ENCODE measurements around the gene BTNL8. TPM values are rescaled to one million over a fixed set of nuclear protein-coding genes. Genes with fewer than 3 reads are reported as not detected.
"Not testable (repeated sequence)": the region's sequence is repeated elsewhere in the genome, so short reads cannot be mapped to it uniquely, and the experiment has no call there.

BTNL8 gene
- total and polyA plus RNA-seq, 4 donors = 0.11 to 0.50 (median 0.39) TPM; not detected in 1

GRCh38 chr5:180873615-180874520 lies 25.1 kb upstream of the BTNL8 start:
- Histone ChIP-seq H3K4me1 (ENCODE audit: control insufficient read depth, insufficient read depth, low read length) (no peaks in the 10 kb centered on the region), H3K36me3 (ENCODE audit: control insufficient read depth, insufficient read depth, low read length) (no peaks in the 10 kb centered on the region), H3K9me3 (ENCODE audit: control insufficient read depth, insufficient read depth, low read length) (no peaks in the 10 kb centered on the region), H3K27me3 (ENCODE audit: control insufficient read depth, insufficient read depth, low read length) (no peaks in the 10 kb centered on the region), H3K4me3 (ENCODE audit: low read depth, low read length) (no peak overlapping the region), H3K27ac (ENCODE audit: low read depth, low read length) (no peak overlapping the region)
- WGBS (ENCODE audit: insufficient coverage) = 76% methylated on average over 12 of the region's 13 CpGs
- no peak for DNase-seq (ENCODE audit: low read depth in 4 of 6, low spot score in 6 of 6)

GRCh38 chr5:180874804-180875582 lies 24.0 kb upstream of the BTNL8 start:
- no peaks in the 10 kb centered on the region for H3K27me3 ChIP-seq (ENCODE audit: control insufficient read depth, insufficient read depth, low read length)
- H3K27ac ChIP-seq (ENCODE audit: low read depth, low read length) = no peak overlapping the region
- WGBS (ENCODE audit: insufficient coverage) = 81% methylated on average over 5 of the region's 12 CpGs
- no peaks in the 10 kb centered on the region for H3K9me3 ChIP-seq (ENCODE audit: control insufficient read depth, insufficient read depth, low read length)
- H3K36me3 ChIP-seq (ENCODE audit: control insufficient read depth, insufficient read depth, low read length) = no peaks in the 10 kb centered on the region
- peak in 1 of 6 donors; percentile 31 for DNase-seq (ENCODE audit: low read depth in 4 of 6, low spot score in 6 of 6)
- H3K4me1 ChIP-seq (ENCODE audit: control insufficient read depth, insufficient read depth, low read length) = no peaks in the 10 kb centered on the region
- H3K4me3 ChIP-seq (ENCODE audit: low read depth, low read length) = no peak overlapping the region

- no peak for DNase-seq (ENCODE audit: low read depth in 4 of 6, low spot score in 6 of 6)
- Histone ChIP-seq H3K4me3 (ENCODE audit: low read depth, low read length) (no peak overlapping the region), H3K27ac (ENCODE audit: low read depth, low read length) (no peak overlapping the region), H3K27me3 (ENCODE audit: control insufficient read depth, insufficient read depth, low read length) (no peaks in the 10 kb centered on the region), H3K9me3 (ENCODE audit: control insufficient read depth, insufficient read depth, low read length) (no peaks in the 10 kb centered on the region), H3K36me3 (ENCODE audit: control insufficient read depth, insufficient read depth, low read length) (no peaks in the 10 kb centered on the region), H3K4me1 (ENCODE audit: control insufficient read depth, insufficient read depth, low read length) (no peaks in the 10 kb centered on the region)
- 91% methylated on average over 7 of the region's 10 CpGs for WGBS (ENCODE audit: insufficient coverage)
Observed at GRCh38 chr5:180875860-180876426, 23.0 kb upstream of the BTNL8 start.

GRCh38 chr5:180885845-180886529 lies 13.0 kb upstream of the BTNL8 start:
- not testable (repeated sequence) for H3K9me3 ChIP-seq (ENCODE audit: control insufficient read depth, insufficient read depth, low read length); H3K36me3 ChIP-seq (ENCODE audit: control insufficient read depth, insufficient read depth, low read length); H3K4me1 ChIP-seq (ENCODE audit: control insufficient read depth, insufficient read depth, low read length); H3K27me3 ChIP-seq (ENCODE audit: control insufficient read depth, insufficient read depth, low read length); H3K4me3 ChIP-seq (ENCODE audit: low read depth, low read length); DNase-seq (ENCODE audit: low read depth in 4 of 6, low spot score in 6 of 6); H3K27ac ChIP-seq (ENCODE audit: low read depth, low read length)
- 73% methylated on average over 10 of the region's 11 CpGs for WGBS (ENCODE audit: insufficient coverage)

- WGBS (ENCODE audit: insufficient coverage) = 84% methylated on average over 3 of the region's 7 CpGs
- Histone ChIP-seq H3K36me3 (ENCODE audit: control insufficient read depth, insufficient read depth, low read length) (no peaks in the 10 kb centered on the region), H3K4me3 (ENCODE audit: low read depth, low read length) (no peak overlapping the region), H3K9me3 (ENCODE audit: control insufficient read depth, insufficient read depth, low read length) (peaks cover 1% of the 10 kb centered on the region), H3K27me3 (ENCODE audit: control insufficient read depth, insufficient read depth, low read length) (no peaks in the 10 kb centered on the region), H3K27ac (ENCODE audit: low read depth, low read length) (no peak overlapping the region), H3K4me1 (ENCODE audit: control insufficient read depth, insufficient read depth, low read length) (no peaks in the 10 kb centered on the region)
- no peak for DNase-seq (ENCODE audit: low read depth in 4 of 6, low spot score in 6 of 6)
Observed at GRCh38 chr5:180889381-180889780, 9.6 kb upstream of the BTNL8 start.

- WGBS (ENCODE audit: insufficient coverage) = no CpG with 5 or more reads among the region's 1 CpG
- not testable (repeated sequence) for H3K36me3 ChIP-seq (ENCODE audit: control insufficient read depth, insufficient read depth, low read length); DNase-seq (ENCODE audit: low read depth in 4 of 6, low spot score in 6 of 6)
Observed at GRCh38 chr5:180895330-180895729, 3.6 kb upstream of the BTNL8 start.

GRCh38 chr5:180900178-180900577 lies 1.2 kb downstream of the BTNL8 start:
- WGBS (ENCODE audit: insufficient coverage) = 85% methylated on average over 3 of the region's 5 CpGs
- Histone ChIP-seq H3K9me3 (ENCODE audit: control insufficient read depth, insufficient read depth, low read length) (peaks cover 2% of the 10 kb centered on the region), H3K36me3 (ENCODE audit: control insufficient read depth, insufficient read depth, low read length) (no peaks in the 10 kb centered on the region), H3K4me1 (ENCODE audit: control insufficient read depth, insufficient read depth, low read length) (no peaks in the 10 kb centered on the region), H3K4me3 (ENCODE audit: low read depth, low read length) (no peak overlapping the region), H3K27ac (ENCODE audit: low read depth, low read length) (no peak overlapping the region), H3K27me3 (ENCODE audit: control insufficient read depth, insufficient read depth, low read length) (no peaks in the 10 kb centered on the region)
- no peak for DNase-seq (ENCODE audit: low read depth in 4 of 6, low spot score in 6 of 6)

More at GRCh38 chr5:180895330-180895729, 3.6 kb upstream of the BTNL8 start:
- H3K27ac ChIP-seq (ENCODE audit: low read depth, low read length); H3K9me3 ChIP-seq (ENCODE audit: control insufficient read depth, insufficient read depth, low read length); H3K4me3 ChIP-seq (ENCODE audit: low read depth, low read length); H3K4me1 ChIP-seq (ENCODE audit: control insufficient read depth, insufficient read depth, low read length); H3K27me3 ChIP-seq (ENCODE audit: control insufficient read depth, insufficient read depth, low read length): not testable (repeated sequence)

- 92% methylated on average over 3 of the region's 7 CpGs for WGBS (ENCODE audit: insufficient coverage)
- Histone ChIP-seq H3K36me3 (ENCODE audit: control insufficient read depth, insufficient read depth, low read length) (no peaks in the 10 kb centered on the region), H3K27ac (ENCODE audit: low read depth, low read length) (no peak overlapping the region), H3K27me3 (ENCODE audit: control insufficient read depth, insufficient read depth, low read length) (no peaks in the 10 kb centered on the region), H3K4me1 (ENCODE audit: control insufficient read depth, insufficient read depth, low read length) (no peaks in the 10 kb centered on the region), H3K4me3 (ENCODE audit: low read depth, low read length) (no peak overlapping the region), H3K9me3 (ENCODE audit: control insufficient read depth, insufficient read depth, low read length) (peaks cover 2% of the 10 kb centered on the region)
- no peak for DNase-seq (ENCODE audit: low read depth in 4 of 6, low spot score in 6 of 6)
Observed at GRCh38 chr5:180901319-180902009, 2.5 kb downstream of the BTNL8 start.

- H3K27me3 ChIP-seq (ENCODE audit: control insufficient read depth, insufficient read depth, low read length) = no peaks in the 10 kb centered on the region
- DNase-seq (ENCODE audit: low read depth in 4 of 6, low spot score in 6 of 6) = no peak
- H3K27ac ChIP-seq (ENCODE audit: low read depth, low read length) = no peak overlapping the region
- no peak overlapping the region for H3K4me3 ChIP-seq (ENCODE audit: low read depth, low read length)
- WGBS (ENCODE audit: insufficient coverage) = 96% methylated on average over 9 of the region's 9 CpGs
- H3K4me1 ChIP-seq (ENCODE audit: control insufficient read depth, insufficient read depth, low read length) = no peaks in the 10 kb centered on the region
- no peaks in the 10 kb centered on the region for H3K36me3 ChIP-seq (ENCODE audit: control insufficient read depth, insufficient read depth, low read length)
- H3K9me3 ChIP-seq (ENCODE audit: control insufficient read depth, insufficient read depth, low read length) = no peaks in the 10 kb centered on the region
Observed at GRCh38 chr5:180908400-180908799, 9.4 kb downstream of the BTNL8 start.
